ENCODE results near the gene DLGAP1.

DNA sequence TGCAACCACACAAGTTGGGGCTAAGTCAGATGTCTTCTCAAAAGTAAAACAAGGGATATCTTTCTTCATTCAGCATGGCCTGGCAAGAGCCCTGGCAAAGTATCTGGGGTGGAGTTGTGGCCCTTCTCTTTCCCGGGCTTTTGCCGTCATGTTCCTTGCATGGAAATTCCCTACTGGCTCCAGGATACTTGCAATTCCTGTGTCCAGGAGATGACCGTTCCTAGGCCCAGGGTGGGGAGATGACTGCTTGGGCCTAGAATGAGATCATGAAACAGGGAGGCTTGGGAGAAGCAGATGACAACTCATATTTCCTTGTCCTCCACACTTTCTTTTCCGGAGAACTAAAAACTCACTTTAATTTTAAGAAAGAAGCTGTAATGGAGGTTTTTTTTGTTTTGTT is 944.2 kb downstream of the DLGAP1 start:
- no peak for TF ChIP-seq EZH2 (IDR thresholded peaks at IDR 0.05; ENCODE audit: insufficient read depth, poor library complexity, severe bottlenecking)
- no peak for TF ChIP-seq EZH2phosphoT487 (IDR thresholded peaks at IDR 0.05; ENCODE audit: insufficient read depth, low read depth)
